Activated CD8-positive, alpha-beta memory T cell treated with anti-CD3 and anti-CD28 coated beads for 36 hours (primary cell): ENCODE data around the gene HES7. TPM values are rescaled to one million over a fixed set of nuclear protein-coding genes. Genes with fewer than 3 reads are reported as not detected.

Experiments used
- CTCF ChIA-PET: fragments of 350-600 bp; sonication (Branson Sonifier 250); formaldehyde crosslinking; loops from one replicate; lab custom pipeline; 2021; ENCODE audit warnings: antibody characterized with exemption; lab: Charles Lee
- POLR2A ChIA-PET: fragments of 350-600 bp; sonication (Branson Sonifier 250); formaldehyde crosslinking; loops from one replicate; lab custom pipeline; 2021; ENCODE audit warnings: antibody characterized with exemption; lab: Charles Lee
- total RNA-seq, 2 experiments: library from RNA; stranded (reverse); gene quantifications; one replicate each; pipeline ENCODE4 v1.2.3, GENCODE V29; 2021

HES7 gene
- total RNA-seq, 2 experiments from 2014 or later, result 2.9 to 3.1 TPM

DNA sequence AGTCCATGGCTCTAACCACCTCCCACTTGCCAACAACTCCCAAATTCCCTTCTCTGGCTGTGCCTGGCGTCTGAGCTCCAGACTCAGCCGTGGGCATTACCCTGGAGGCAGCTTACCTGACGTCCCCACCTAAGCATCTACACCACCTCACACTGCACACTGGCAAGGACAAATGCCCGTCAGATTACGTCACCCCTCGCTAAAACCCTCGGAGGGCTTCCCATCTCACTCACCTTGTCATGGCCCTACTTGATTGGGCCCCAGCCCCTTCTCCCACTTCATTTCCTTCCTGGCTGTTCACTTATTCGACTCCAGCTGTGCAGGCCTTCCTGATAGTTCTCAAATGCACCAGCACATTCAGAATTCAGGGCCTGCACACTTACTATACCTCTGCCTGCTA lies 19.0 kb downstream of the HES7 start:
- ChIA-PET CTCF (interaction anchor here (1.4 to 3.4 kb wide), 4 partner anchors 11 to 26 kb away, joined by 3 to 15 read pairs (median 6); no protein-coding TSS in a partner anchor), POLR2A (no interaction called here)

DNA sequence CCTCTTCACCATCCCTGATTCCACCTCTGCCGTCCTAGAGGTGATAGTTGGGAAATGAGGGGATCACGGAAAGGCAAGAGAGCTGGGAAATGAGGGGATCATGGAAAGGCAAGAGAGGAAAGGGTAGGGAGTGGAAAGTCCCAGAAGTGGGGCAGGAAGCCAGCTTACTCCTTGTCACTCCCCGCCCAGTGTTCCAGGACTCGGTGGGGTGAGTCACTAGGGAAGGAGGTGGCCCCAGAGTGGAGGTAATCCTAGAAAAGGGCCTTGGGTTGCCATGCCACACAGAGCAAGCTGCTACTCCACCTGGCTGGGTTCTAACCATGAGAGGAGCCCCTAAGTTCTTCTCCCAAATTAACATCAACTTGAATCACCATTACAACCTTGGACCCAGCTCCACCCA lies 20.4 kb downstream of the HES7 start:
- CTCF ChIA-PET, result interaction anchor here (0.6 to 3.4 kb wide), 3 partner anchors 9 to 290 kb away, joined by 3 to 15 read pairs (median 7); no protein-coding TSS in a partner anchor
- POLR2A ChIA-PET, result no interaction called here

DNA sequence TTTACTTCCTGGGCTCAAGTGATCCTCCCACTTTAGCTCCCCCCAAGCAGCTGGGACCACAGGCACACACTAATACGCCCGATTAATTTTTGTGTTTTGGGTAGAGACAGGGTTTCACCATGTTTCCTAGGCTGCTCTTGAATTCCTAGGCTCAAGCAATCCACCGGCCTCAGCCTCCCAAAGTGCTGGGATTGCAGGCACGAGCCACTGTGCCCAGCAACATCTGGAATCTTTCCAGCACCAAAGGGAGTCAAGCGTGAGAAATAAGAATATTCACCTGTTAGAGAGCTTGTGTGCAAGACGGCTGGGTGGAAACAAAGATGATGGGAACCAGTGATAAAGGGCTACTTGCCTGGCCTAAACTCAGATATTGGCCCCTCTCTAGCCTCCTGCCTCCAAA lies 22.2 kb downstream of the HES7 start:
- POLR2A ChIA-PET, result no interaction called here
- CTCF ChIA-PET, result interaction anchor here (0.9 to 2.3 kb wide), 3 partner anchors 8 to 23 kb away, joined by 3 to 7 read pairs (median 6); no protein-coding TSS in a partner anchor

DNA sequence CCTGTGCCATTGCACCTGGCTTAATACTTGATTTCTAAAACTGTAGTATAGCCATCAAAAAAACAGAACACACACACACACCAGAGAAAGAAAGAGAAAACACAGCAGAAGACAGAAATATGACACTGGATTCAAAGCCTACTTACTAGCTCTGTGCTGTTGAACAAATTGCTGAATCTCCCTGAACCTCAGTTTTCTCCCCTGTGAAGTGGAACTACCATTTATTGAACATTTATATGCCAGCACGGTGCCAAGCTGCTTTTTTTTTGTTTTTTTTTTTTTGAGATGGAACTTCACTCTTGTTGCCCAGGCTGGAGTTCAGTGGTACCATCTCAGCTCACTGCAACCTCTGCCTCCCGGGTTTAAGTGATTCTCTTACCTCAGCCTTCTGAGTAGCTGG lies 23.1 kb downstream of the HES7 start:
- POLR2A ChIA-PET, result interaction anchor here (0.6 kb wide), 1 partner anchor 1283 kb away, joined by 4 read pairs; no protein-coding TSS in a partner anchor

DNA sequence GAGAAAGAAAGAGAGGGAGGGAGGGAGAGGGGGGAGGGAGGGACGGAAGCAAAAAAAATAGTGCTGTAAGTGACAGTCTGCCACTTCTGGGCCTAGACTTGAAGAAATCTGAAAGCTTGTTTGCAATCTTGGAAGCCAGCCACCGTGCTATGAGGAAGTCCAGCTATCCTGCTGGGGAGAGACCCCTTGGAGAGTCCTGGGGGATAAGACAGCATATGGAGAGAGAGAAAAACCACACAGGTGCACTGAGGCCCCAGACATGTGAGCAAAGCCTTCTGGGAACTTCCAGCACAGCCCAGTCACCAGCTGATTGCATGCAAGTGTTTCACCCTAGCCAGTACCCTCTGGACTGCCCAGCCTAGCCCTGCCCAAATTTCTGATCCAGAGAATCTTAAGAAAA lies 23.8 kb downstream of the HES7 start:
- ChIA-PET POLR2A (no interaction called here), CTCF (interaction anchor here (0.9 to 1.7 kb wide), 2 partner anchors 10 to 26 kb away, joined by 3 to 6 read pairs; no protein-coding TSS in a partner anchor)

More for the DNA sequence above, 23.1 kb downstream of the HES7 start:
- CTCF ChIA-PET, result interaction anchor here (0.9 to 1.7 kb wide), 2 partner anchors 9 to 27 kb away, joined by 3 to 6 read pairs; no protein-coding TSS in a partner anchor

DNA sequence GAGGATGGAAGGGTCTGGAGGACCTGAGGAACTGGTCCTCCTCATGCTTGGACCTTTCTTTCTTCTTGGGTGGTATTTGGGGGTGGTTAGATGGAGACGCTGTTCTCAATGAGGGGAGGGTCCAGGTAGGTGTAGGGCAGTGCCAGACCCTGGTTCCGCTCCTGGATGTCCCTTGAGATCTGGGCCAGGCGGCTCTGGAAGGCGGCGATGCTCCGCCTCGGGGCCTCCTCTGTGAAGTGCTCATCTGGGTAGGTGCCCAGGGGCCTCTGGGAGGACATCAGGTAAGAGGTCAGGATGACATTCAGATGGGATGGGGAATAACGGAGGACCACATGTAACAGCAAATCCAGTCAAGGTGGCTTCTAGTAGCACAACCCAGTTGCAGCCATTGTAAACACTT lies 27.4 kb downstream of the HES7 start:
- ChIA-PET CTCF (interaction anchor here (1.2 kb wide), 1 partner anchor 14 kb away, joined by 3 read pairs; no protein-coding TSS in a partner anchor), POLR2A (no interaction called here)

DNA sequence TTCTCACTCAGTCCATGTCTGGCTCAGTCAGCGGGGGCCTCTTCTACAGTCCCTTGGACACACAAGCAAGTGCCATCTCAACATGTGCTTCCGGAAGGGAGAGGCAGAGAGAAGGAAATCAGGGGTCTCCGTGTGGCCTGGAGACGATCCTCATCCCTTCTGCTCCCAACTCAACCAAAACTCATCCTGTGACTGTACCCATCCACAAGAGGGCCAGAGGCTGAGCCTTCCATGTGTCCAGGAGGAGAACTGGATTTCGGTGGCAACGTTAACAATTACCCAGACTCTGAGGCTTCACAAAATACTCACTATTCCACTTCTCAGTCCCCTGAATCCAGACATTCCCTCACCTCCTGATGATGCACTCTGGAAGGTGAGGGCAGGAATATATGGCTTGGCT lies 28.5 kb downstream of the HES7 start:
- POLR2A ChIA-PET, result no interaction called here

DNA sequence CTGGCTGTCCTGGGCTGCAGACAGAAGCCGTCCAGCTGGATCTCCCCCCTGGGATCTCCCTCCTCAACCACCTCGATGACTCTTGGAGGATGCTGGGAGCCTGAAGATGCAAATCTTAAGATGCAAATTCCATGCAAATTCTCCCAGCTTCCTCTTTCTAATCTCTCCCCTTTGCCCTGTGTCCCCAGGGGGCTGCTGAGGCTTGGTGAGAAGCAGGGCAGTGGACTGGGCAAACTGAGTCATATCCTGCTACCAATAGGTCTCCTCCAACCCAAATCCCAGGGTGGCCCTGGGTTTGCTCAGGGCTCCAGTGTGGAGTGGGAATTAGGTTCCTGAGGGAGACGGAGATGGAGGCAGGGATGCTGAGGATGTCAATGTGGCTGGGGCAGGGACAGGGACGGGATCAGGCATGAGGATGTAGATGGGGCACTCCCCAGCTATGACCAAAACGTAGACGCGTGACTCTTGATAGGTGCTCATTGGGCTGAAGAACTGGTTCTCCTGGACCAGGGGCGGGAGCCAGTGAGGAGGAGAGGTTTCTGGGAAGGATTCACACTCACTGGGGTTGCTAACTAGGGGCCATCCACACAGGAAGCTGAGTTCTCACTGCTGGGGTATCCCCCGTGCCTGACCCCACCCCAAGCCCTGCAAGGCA lies 32.7 kb downstream of the HES7 start:
- CTCF ChIA-PET, result interaction anchor here (1.7 to 6.3 kb wide), 5 partner anchors 10 to 26 kb away, joined by 4 to 52 read pairs (median 23); partner anchors contain the start of gene ALOXE3
- POLR2A ChIA-PET, result interaction anchor here (0.6 kb wide), 1 partner anchor 523 kb away, joined by 3 read pairs; no protein-coding TSS in a partner anchor

More for the DNA sequence above, 28.5 kb downstream of the HES7 start:
- CTCF ChIA-PET, result interaction anchor here (1.2 to 6.3 kb wide), 4 partner anchors 7 to 94 kb away, joined by 3 to 52 read pairs (median 5); no protein-coding TSS in a partner anchor

DNA sequence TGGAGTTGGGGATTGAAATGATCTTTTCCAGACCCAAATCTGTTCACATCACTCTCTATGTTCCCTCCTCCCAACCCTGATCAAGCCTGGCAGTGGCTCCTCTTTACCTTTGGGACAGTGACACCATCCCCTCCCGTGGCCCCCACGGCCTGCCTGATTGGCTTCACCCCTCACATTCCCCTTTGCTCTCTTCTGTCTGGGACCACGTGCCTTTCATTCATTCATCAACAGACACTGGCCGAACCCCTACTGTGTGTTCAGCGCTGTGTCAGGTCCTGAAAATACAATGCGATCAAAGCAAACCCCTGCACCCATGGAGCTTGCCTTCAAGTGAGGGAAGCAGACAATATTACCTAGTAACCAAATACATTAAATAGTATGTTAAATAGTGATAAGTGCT lies 34.2 kb downstream of the HES7 start:
- ChIA-PET POLR2A (no interaction called here), CTCF (interaction anchor here (1.7 to 6.3 kb wide), 4 partner anchors 9 to 20 kb away, joined by 4 to 52 read pairs (median 16); no protein-coding TSS in a partner anchor)

DNA sequence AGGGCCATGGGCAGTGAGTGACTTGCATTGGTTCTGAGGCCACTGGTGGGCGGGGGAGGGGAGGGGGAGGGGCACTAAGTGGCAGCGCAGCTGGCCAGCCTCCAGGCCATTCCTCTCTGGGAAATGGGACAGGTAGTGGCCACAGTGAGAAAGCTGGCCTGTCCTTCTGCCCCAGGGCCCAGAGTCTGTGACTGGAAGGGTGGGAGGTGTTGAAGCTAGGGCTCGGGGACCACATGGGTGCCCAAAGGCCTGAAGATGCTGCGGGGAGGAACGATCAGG lies 36.0 kb downstream of the HES7 start:
- CTCF ChIA-PET, result interaction anchor here (0.7 to 5.8 kb wide), 4 partner anchors 9 to 27 kb away, joined by 3 to 23 read pairs (median 6); no protein-coding TSS in a partner anchor
- POLR2A ChIA-PET, result no interaction called here

DNA sequence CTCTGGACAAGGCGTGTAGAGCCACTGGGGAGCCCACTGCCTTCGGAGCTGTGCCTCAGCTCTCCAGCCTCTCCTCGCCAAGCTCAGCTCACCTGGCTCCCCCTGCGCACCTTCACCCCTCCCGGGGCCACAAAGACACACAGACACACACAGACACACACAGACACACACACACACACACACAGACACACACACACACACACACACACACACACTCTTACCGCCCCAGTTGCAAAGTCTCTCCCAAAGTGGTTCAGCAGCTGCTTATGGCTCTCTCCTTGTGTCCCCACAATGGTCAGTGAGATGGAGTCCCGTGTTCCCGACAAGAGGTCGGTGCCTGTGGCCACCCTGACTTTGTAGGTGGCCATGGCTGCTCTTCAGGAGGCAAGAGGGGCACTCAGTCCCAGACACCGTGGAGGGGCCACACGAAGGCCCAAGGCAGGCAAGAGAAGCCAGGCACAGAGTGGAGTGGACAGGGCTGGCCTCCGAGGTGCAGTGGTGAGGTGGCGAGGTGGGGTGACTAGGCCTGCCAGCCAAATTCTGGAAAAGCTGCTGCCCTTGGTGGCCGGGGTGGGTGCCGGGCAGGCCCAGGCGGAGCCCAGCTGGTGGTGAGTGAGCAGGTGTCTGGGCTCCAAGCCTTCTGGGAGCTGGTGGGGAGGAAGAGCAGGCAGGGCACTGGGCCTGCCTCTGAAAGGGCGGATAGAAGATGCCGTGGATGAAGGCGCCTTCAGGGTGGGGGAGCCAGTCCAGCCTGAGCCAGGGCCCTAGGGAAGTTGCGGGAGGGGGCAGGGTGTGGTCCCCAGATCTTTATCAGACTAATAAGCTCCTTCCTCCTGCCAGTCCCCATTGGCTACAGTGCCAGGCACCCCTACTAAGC lies 36.6 kb downstream of the HES7 start, which contains the start of gene ALOX12B:
Gene ALOX12B, minus strand, starts transcription at position 642 of the 877 bp plus-strand sequence. Its CDS starts 274 bp downstream, at position 368.
- ChIA-PET POLR2A (interaction anchor here (0.6 kb wide), 1 partner anchor 419 kb away, joined by 3 read pairs; no protein-coding TSS in a partner anchor), CTCF (interaction anchor here (0.7 to 5.8 kb wide), 5 partner anchors 8 to 27 kb away, joined by 3 to 23 read pairs (median 6); no protein-coding TSS in a partner anchor)

DNA sequence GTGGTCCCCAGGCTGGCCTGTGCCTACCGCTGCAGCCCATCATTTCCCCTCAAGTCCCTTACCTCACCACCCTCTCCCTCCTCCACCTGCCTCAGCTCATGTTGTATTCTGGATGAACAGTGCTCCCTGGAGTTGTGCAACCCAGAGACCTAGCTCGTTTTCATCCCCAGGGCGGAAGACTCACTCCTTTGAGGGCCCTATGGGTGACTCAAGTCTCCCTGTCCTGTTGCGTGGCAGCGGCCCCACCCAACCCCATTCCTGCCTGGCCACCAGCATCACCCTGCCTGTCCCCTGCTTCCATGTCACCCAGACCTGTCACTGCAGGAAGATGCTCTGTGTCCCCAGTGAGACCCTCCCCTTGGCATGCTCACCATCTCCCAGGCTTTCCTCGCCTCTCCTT lies 39.7 kb downstream of the HES7 start:
- ChIA-PET POLR2A (no interaction called here), CTCF (interaction anchor here (0.7 to 2.0 kb wide), 8 partner anchors 8 to 35 kb away, joined by 3 to 13 read pairs (median 4); no protein-coding TSS in a partner anchor)

DNA sequence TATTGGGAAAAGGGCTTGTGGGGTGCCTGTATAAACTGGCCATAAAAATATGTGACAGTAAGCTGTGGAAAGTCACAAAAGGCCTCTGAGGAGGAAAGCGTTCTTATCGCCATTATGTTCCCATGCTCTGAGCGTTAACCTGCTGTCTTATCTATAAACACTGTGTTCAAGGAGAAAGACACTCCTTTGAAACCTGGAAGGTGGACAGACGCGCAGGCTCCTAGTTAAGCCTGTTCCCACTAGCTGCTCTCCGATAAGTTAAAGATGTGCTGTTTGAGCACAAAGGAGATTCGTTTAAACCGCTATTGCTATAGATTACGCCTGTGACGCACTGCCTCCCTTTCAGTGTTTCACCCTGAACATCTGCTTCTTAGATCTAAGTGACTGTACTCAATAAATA lies 41.6 kb downstream of the HES7 start:
- ChIA-PET POLR2A (no interaction called here), CTCF (interaction anchor here (3.9 kb wide), 1 partner anchor 29 kb away, joined by 16 read pairs; no protein-coding TSS in a partner anchor)

DNA sequence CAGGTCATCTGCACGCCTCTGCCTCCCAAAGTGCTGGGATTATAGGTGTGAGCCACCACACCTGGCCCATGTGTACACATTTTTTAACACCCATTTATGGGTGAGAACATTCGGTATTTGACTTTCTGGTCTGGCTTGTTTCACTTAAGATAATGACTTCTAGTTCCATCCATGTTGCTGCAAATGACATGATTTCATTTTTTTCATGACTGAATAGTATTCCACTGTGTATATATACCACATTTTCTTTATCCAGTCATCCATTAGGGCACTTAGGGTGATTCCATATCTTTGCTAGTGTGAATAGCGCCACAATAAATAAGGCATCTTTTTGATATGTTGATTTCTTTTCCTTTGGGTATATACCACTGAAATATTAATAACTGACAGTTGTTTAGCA lies 42.0 kb downstream of the HES7 start:
- CTCF ChIA-PET, result interaction anchor here (1.5 to 3.9 kb wide), 2 partner anchors 8 to 29 kb away, joined by 4 to 16 read pairs; no protein-coding TSS in a partner anchor

DNA sequence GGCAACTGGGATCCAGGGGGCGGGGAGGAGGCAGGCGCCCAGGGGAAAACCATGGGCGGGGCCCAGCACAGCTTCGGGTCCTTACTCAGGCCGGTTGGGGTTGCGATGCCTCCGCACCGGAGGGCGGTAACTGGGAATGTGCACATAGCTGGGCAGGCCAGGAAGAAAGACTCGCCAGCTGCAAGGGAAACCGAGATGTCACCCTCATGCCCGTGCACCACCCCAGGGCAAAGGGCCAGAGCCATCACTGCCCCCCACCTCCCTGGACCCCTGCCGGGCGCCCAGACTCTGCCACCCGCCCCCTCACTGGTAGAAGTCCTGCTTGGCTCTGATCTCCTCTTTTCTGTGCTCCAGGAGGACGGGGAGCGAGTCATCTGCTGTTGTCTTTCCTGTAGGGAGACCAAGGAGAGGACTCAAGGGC lies 43.1 kb downstream of the HES7 start:
- CTCF ChIA-PET, result interaction anchor here (0.6 to 3.9 kb wide), 4 partner anchors 9 to 30 kb away, joined by 3 to 16 read pairs (median 5); no protein-coding TSS in a partner anchor
- POLR2A ChIA-PET, result no interaction called here

More for the DNA sequence above, 42.0 kb downstream of the HES7 start:
- POLR2A ChIA-PET, result no interaction called here

DNA sequence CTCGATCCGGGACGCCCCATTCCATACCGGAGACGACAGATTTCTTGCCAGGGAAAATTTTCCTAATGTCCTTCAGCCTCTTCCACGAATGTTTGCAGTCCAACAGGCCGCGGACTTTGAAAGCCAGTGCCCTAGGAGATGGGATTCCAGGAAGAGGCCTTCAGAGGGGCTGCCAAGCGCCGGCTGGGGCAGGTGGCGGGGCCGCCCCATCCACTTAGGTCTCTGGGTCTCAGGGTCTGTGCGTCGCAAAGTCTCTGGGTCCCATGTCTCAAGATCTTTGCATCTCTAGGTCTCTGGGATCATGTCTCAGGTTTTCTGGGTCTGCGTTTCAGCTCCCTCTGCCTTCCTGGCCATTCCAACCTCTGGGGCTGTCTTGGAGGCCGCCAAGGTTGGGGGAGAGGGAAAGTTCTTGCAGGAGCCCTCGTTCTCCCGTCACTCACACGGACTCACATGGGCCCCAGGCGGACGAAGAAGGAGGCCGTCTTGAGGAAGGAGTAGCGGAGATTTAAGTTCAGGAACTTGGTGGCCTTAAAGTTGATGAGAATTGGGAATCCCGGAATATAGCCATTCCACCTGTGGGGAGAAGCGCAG lies 43.6 kb downstream of the HES7 start:
- POLR2A ChIA-PET, result no interaction called here
- CTCF ChIA-PET, result interaction anchor here (0.5 to 3.9 kb wide), 11 partner anchors 10 to 221 kb away, joined by 3 to 17 read pairs (median 6); partner anchors contain the start of genes ALOXE3 and PER1

DNA sequence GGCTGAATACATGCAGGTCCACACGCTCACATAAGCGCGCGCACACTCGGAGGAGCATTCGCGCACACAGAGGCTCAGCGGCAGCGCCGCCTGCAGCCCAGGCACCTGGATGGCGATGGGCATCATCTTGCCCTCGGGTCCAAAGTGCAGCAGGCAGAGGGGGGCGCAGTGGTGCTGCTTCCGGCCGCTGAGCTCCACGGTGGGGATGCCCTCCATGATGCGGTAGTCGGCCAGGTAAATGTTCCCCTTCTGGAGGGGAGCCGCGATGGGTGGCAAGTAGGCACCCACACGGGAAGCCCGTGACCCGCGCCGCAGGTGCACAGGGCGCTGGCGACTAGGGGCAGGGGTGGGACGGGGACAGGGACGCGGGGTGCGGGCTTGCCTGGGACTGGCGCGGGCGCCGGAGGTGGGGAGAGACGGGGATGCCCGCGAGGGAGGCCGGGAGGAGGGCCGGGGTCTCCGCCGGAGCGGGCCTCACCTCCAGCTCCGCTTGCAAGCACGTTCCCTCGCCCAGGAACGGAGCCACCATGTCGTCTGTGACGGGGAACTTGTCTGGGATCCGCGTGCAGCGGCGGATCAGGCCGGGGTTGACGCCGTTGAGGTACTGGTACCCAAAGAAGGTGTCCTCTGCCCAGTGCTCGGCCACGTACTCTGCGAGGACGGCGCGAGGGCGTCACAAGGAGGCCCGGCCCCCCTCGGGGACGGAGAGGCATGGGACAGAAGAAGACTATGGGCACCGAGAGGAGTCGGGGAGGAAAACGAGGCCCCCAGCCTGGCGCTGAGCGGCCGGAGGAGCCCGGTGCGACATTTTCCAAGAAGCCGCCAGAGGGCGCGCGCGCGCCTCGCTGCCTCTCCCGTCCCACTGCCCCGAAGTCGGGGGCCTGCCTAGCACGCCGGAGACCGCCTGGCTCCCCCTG lies 44.4 kb downstream of the HES7 start:
- CTCF ChIA-PET, result interaction anchor here (0.5 to 2.4 kb wide), 25 partner anchors 9 to 305 kb away, joined by 3 to 39 read pairs (median 4); partner anchors contain the start of genes ALOXE3, PER1 and RNF227
- POLR2A ChIA-PET, result no interaction called here
